Inflammatory macrophage (primary cell): ENCODE data around the gene TDRD12.
A peak's percentile ranks its signal among the peaks of the same experiment; 100 is the strongest.
"Not testable (repeated sequence)": the region's sequence is repeated elsewhere in the genome, so short reads cannot be mapped to it uniquely, and the experiment has no call there.

Experiments
- DNase-seq, 2 donors: peaks; one replicate each; pipeline ENCODE4 v3.0.0-alpha.2; 2020 to 2022

Gene TDRD12

DNA sequence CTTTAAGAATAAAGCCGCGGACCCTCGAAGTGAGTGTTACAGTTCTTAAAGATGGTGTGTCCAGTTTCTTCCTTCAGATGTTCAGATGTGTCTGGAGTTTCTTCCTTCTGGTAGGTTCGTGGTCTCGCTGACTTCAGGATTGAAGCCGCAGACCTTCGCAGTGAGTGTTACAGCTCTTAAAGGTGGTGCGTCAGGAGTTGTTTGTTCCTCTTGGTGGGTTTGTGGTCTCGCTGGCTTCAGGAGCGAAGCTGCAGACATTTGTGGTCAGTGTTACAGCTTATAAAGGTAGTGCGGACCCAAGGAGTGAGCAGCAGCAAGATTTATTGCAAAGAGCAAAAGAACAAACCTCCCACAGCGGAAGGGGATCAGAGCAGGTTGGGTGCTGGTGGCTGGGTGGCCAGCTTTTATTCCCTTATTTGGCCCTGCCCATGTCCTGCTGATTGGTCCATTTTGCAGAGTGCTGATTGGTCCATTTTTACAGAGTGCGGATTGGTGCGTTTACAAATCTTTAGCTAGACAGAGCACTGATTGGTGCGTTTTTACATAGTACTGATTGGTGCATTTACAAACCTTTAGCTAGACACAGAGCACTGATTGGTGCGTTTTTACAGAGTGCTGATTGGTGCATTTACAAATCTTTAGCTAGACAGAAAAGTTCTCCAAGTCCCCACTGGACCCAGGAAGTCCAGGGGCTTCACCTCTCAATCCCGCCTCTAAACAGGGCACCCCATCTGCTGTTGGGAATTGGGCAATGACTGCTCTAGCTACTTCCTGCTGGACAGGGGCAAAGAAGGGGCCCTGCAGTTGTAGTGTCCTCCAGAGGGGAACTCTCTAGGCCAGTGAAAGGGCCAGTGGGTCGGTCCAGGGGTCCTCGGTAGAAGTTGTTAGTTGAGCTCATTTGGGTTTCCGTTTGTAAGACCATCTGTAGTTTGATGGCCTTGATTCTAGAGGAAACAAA lies 26.1 kb upstream of the TDRD12 start:
- DNase-seq, result peak; percentile 67 to 72

DNA sequence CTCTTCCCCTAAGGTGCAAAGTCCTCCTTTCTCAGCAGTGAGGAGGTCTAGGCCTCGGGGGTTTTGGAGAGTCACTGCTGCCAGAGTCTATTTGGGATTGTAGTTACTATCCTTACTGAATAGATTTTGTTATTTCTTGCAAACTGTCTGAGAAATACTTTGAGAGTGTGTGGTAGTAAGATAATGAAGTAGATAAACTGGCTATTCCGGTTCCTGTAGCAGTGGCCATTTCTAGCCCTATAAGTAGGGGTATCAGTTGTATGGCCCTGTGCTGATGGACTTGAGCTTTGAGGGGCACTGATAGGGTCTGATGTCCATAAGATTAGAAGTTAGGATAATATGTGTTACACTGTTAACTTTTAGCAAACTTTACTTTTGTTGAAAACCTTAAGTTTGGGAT lies 25.3 kb upstream of the TDRD12 start:
- not testable (repeated sequence) for DNase-seq

DNA sequence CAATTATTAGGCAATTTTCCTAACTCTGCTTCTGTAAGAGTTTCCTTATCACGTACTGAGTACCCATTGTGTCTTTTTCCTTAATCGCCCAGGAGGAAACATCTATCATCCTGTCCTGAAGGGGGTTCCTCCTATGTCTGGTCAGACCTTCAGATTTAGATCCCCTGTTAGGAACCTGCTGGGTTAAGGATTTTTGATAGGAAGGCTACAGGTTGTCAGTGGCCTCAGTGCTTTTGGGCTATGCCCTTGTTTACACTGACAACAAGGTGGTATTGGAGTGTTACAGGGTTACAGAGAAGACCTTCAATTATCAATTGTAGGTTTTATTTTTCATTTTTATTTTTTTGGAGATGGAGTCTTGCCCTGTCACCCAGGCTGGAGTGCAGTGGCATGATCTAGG lies 24.7 kb upstream of the TDRD12 start:
- not testable (repeated sequence) for DNase-seq

DNA sequence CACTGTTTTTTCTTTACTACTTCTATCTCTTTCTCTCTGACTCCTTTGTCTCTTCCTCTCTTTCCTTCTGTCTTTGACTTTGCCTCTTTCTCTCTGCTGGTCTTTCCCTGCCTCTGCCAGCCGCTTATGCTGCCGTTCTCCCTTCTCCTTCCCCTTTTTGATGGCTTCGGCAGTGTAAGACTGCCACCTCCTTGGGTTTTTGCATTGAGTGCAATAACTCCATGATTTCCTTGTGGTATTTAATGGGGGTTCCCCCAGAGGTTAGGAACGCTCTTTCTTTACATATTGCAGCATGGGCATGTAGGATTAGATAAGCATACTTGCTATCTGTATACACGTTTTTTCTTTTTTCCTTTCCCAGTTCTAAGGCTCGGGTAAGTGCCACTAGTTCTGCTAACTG lies 24.1 kb upstream of the TDRD12 start:
- peak; percentile 68 for DNase-seq

DNA sequence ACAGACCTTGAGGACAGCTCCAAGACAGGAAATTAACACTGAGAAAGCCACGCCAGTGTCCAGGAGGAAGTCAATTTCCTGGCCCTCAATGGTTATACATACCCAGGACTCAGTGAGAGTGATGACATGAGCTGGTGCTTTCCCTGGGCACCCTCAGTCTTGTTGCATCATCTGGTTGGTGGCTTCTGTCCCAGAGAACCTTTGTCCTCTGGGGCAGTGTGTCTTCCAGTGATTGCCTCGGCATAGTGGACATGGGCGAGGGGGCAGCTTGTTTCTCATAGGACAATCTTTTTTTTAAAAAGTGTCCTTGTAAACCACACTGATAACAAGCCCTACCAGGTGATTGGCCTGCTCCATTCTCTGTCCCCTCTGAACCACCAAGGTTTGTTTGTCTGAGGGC lies 22.8 kb upstream of the TDRD12 start:
- DNase-seq, result peak; percentile 77 to 80

DNA sequence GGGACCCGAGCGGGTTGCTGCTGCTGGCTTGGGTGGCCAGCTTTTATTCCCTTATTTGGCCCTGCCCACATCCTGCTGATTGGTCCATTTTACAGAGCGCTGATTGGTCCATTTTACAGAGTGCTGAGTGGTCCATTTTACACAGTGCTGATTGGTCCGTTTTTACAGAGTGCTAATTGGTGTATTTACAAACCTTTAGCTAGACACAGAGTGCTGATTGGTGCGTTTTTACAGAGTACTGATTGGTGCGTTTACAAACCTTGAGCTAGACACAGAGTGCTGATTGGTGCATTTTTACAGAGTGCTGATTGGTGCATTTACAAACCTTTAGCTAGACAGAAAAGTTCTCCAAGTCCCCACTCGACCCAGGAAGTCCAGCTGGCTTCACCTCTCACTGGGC lies 19.4 kb upstream of the TDRD12 start:
- not testable (repeated sequence) for DNase-seq

DNA sequence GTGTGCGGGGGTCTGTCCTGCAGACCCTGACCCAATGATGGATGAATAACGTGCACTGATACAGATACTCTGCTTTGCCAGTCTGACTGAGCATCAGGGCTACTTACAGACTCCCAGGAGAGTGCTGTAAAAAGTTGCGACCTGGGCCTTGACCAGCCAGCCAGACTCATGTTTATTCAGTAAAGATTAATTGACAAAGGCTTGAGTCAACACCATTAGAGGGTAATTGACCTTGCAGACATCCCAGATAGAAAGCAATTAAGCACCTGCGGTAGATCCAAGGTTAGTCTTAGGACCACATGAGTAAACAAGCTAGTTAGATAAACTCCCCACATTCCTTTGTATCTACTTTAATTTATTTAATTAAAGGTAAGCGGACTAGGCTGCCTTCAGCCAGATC lies 17.6 kb upstream of the TDRD12 start:
- DNase-seq, result no peak

DNA sequence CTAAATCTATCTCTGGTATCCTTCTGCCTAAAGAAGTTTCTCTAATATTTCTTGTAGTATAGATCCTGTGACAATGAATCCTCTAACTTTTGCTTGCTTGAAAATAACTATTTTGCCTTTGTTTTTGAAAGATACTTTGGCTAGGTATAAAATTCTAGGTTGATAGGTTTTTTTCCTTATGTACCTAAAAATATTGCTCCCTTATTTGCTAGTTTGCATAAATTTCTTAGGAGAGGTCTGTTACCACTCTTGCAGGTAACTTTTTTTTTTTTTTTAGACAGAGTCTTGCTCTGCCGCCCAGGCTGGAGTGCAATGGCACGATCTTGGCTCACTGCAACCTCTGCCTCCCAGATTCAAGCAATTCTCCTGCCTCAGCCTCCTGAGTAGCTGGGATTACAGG lies 15.6 kb upstream of the TDRD12 start:
- DNase-seq, result not testable (repeated sequence)

DNA sequence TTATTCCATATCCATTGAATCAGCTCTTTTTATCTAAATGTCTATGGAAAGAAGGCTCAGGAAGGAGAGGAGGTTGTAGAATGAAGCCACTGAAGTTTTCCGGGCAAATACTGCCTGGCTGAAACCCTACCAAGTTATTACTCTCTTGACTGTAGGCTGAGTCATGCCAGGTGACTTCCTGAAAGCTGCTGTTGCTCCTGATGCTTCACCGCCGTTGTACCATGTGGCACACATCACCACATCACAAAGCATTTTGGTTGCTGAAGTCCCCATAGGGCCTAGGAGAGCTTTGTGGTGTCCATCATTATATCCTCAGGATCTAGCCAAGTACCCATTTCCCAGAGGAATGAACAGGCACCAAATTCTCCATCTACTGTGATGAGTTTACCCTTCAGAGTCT lies 11.1 kb upstream of the TDRD12 start:
- no peak for DNase-seq

DNA sequence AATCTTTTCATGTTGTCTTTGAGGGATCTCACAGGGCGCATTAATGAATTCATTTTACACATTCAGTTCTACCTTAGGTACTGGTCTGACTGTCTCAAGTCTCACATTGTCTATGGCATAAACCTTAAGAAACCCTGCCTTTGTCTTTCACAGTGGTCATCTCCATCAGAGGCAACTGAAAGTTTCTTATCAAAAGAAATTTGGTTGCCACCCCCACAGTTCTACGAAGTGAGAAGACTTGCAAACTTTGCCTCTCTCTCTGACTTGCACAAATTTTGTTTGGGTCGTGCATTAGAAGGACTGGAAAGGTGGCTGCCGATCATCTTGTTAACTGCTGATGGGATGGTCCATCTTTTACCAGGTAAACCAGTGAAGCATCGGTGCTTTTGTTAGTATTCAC lies 10.5 kb upstream of the TDRD12 start:
- no peak for DNase-seq

DNA sequence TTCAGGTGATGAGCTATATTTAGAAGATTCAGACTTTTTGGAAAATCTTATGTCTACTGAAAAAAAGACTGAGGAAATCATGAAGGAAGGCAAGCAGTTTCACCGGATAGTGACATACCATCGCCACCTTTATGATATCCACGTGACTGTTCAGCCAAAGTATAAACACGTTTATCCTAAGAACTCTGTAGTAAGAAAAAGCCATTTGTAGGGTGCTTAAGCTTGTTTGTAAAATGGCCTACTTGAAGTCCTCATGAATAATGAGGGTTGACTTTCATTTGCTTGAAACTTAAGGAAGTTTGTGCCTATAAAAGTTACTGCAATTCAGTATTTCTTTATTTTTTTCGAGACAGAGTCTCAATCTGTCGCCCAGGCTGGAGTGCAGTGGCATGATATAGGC lies 7.8 kb upstream of the TDRD12 start:
- no peak for DNase-seq

DNA sequence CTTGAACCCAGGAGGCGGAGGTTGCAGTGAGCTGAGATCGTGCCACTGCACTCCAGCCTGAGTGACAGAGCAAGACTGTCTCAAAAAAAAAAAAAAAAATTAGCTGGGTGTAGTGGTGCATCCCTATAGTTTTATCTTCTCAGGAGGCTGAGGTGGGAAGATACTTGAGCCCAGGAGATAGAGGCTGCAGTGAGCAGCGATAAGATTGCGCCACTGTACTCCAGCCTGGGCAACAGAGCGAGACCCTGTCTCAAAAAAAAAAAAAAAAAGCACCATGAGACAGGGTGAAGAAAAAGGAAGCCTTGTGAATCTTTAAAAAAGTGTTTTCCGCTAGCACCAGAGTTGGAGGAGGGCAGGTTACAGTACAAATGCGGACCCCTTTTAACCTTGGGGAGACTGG lies 3.4 kb upstream of the TDRD12 start:
- not testable (repeated sequence) for DNase-seq

DNA sequence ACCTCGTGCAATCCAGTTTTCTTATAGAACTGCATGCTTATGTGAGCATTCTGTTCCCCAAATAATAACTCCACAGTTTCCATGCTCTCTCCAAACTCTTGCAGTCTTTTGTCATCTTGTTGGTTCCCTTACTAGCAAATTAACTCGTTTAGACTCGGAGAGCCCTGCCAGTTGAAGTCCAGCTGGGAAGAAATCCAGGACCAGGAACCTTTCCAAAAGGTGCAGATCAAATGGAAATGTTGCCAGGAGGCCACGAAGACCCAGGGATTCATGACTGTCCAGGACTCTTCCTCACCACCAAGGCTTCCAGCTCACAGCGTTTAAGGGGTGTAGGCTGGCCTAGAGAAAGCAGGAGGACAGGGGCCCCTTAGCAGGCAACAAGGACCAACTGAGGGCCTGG lies 2.1 kb upstream of the TDRD12 start:
- DNase-seq, result no peak

DNA sequence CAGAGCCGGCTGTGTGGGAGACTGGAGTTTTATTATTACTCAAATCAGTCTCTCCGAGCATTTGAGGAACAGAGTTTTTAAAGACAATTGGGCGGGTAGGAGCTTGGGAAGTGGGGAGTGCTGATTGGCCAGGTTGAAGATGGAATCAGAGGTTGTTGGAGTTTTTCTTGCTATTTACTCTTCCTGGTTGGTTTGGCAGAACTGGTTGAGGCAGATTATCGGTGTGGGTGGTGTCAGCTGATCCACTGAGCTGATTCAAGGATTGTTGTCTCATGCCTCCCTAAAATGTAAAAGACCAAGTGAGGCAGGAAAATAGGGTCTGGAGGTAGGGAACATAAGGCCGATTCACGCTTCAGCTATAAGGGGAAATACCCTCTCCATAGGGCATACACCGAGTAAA lies 1.3 kb upstream of the TDRD12 start:
- no peak for DNase-seq

DNA sequence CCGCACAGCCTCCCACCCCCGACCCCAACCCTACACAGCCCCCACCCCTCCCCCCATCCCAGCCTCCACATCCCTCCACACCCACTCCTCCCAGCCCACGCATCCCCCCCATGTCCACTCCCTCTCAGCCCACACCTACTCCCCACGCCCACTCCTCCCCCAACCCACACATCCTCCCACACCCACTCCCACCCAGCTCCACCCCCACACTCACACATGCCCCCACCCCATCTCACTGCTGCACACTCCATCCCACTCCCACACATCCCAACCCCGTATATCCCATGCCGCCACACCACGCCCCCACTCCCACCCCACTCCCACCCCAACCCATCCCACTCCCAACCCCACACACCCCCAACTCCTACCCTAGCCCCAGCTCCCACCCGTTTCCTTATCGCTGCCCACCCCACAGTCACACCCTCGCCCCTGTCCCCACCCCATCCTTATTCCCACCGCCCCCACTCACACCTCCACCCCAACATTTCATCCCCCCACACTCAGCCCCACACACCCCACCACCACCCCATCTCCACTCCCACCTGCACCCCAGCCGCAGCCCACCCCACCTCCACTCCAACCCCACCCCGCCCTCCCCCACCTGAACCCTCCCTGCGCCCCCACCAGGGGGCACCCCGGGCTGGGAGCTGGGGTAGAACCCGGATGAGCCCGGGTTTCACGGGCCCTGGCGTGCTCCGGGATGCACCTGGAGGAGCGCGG lies 809 bp downstream of the TDRD12 start:
- no peak for DNase-seq

DNA sequence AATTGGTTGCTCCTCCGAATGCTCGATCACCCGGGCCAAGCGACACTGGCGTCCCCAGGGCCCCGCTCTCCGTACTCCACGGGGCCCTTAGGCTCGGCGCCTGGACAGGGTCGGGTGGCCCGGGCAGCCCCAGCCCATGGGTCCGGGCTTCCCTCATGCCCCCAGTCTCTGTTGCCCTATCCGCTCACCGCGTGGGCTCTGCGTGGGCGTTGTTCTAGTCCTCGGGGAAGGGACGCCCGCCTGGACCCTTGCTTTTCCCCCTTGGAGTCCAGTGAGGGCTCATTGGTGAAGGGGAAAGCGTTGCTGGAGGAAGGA lies 1.3 kb downstream of the TDRD12 start:
- DNase-seq, result no peak

DNA sequence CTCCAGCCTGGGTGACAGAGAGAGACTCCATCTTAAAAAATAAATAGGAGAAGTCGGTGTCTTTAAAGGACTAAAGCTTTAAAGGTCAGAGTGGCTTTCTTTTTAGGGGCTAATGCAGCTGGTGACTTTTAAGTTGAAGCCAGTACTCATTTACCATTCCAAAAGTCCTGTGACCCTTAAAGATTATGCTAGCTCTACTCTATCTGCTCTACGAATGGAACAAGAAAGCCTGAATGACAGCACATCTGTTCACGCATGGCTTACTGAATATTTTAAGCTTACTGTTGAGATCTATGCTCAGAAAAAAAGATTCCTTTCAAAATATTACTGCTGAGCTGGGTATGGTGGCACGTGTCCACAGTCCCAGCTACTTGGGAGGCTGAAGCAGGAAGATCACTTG lies 16.4 kb downstream of the TDRD12 start:
- no peak for DNase-seq

DNA sequence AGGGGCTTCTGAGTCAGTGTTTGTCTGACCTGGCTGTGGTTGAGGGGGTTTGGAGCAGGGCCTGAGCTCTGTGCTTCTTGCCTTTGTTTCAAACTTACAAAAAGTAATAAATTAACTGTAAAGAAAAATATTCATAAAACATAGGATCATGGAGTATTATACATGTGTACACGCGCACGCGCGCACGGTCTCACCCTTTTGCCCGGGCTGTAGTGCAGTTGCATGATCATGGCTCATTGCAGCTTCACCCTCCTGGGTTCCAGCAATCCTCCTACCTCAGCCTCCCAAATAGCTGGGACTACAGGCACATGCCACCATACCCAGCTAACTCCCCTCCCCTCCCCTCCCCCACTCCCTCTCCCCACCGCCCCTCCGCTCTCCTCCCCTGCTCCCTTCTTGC lies 23.5 kb downstream of the TDRD12 start:
- no peak for DNase-seq

DNA sequence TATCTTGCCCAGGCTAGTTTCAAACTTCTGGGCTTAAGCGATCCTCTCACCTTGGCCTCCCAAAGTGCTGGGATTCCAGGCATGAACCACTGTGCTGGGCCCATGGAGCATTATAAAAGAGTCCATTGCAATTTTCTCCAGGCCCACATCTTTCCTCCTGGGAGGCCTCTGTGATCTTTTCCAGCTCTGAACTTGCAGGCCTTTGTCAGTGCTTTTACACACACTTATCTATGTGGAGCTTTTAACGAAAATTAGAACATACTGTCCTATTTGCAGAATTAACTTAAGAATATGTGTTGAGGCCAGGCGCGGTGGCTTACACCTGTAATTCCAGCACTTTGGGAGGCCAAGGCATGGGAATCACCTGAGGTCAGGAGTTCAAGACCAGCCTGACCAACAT lies 23.9 kb downstream of the TDRD12 start:
- DNase-seq, result no peak

DNA sequence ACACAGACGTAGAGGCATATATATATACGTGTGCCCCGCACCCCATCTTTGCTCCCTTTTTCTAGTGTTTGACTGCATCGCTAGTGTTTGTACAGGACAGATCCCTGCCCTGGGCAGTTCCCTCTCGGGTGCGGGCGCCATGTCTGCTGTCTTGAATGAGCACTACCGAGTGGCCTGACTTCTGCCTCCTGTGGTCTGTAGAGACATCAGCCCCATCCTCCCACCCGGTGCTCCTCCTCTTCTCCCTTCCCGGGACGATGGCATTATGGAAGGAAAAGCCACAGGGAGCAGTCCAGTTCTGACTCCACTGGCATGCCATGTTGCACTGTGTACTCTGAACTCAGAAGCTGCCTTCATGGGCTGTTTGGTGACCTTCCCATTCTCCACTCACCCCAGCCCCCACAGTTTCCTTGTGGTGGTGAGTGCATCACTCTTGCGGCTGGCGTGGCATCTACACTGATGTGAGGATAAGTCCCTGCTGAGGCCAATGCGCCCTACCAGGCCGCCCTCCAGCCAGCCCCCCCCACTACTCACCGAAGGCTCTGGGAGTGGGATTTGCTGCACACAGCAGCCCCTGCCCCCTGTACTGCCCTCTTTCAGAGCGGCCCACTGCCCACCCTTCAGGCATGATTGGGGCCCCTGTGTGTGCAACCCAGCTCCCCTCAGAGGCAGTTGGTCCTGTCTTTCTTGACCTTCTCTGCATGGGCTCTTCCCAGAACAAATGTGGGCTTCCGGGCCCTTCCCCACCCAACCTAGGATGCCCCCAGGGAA lies 25.2 kb downstream of the TDRD12 start:
- no peak for DNase-seq

DNA sequence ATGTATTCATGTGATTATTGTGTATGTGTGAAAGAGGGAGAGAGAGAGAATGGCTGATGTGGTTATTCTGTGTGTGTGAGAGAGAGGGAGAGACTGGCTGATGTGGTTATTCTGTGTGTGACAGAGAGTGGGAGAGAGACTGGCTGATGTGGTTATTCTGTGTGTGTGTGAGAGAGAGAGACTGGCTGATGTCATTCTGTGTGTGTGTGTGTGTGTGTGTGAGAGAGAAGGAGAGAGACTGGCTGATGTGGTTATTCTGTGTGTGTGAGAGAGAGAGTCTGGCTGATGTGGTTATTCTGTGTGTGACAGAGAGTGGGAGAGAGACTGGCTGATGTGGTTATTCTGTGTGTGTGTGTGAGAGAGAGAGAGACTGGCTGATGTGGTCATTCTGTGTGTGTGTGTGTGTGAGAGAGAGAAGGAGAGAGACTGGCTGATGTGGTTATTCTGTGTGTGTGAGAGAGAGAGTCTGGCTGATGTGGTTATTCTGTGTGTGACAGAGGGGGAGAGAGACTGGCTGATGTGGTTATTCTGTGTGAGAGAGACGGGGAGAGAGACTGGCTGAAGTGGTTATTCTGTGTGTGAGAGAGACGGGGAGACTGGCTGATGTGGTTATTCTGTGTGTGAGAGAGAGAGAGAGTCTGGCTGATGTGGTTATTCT lies 26.2 kb downstream of the TDRD12 start:
- not testable (repeated sequence) for DNase-seq

DNA sequence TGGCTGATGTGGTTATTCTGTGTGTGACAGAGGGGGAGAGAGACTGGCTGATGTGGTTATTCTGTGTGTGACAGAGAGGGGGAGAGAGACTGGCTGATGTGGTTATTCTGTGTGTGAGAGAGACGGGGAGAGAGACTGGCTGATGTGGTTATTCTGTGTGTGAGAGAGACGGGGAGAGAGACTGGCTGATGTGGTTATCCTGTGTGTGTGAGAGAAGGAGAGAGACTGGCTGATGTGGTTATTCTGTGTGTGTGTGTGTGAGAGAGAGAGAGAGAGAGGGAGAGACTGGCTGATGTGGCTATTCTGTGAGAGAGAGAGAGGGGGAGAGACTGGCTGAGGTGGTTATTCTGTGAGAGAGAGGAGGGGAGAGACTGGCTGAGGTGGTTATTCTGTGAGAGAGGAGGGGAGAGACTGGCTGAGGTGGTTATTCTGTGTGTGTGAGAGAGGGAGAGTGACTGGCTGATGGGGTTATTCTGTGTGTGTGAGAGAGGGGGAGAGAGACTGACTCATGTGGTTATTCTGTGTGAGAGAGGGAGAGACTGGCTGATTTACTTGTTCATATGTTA lies 27.1 kb downstream of the TDRD12 start:
- not testable (repeated sequence) for DNase-seq

DNA sequence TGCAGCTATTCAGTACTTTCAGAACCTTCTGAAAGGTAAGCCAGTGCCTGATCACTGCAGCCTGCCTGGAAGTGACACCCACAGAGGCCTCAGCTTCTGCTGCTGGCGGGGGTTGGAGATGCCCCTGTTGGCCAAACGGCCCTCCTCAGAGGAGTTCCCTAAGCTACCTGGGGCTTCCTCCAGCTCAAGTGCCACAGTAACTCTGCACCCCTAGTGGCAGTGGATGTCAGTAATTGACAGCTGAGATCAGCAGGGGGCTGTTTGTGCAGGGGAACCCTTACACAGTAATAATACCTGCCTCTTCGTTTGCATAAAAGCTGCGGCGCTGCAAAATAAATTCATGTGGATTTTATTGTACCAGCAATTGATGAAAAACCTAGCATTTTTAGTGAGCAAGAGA lies 28.9 kb downstream of the TDRD12 start:
- no peak for DNase-seq
